AG10803 (cell line): ENCODE measurements around the gene PDIA2.
"Not testable (repeated sequence)": the region's sequence is repeated elsewhere in the genome, so short reads cannot be mapped to it uniquely, and the experiment has no call there.

Experiments used
- DNase-seq: peaks from one replicate; pipeline ENCODE4 v3.0.0; 2010; ENCODE audit warnings: low read depth
- H3K4me3 ChIP-seq: 2 replicates; pipeline ENCODE4 v1.5.1; 2011; ENCODE audit warnings: mild to moderate bottlenecking, low read length, control low read depth
- CTCF ChIP-seq: conservative IDR thresholded peaks from 2 replicates; pipeline ENCODE4 v1.5.1; 2011; ENCODE audit warnings: mild to moderate bottlenecking, low read length, control low read depth, inconsistent platforms

The PDIA2 gene

GRCh38 chr16:264440-264951 lies 18.5 kb upstream of the PDIA2 start:
- no peak for TF ChIP-seq CTCF
- DNase-seq, result no peak
- no peak overlapping the region for H3K4me3 ChIP-seq

- no peak overlapping the region for H3K4me3 ChIP-seq
- no peak for DNase-seq
- TF ChIP-seq CTCF, result no peak
Measured at GRCh38 chr16:265002-265529, 17.9 kb upstream of the PDIA2 start.

GRCh38 chr16:265711-266110 lies 17.3 kb upstream of the PDIA2 start:
- H3K4me3 ChIP-seq, result no peak overlapping the region
- no peak for DNase-seq
- no peak for TF ChIP-seq CTCF

GRCh38 chr16:266258-267164 lies 16.5 kb upstream of the PDIA2 start:
- no peak overlapping the region for H3K4me3 ChIP-seq
- no peak for TF ChIP-seq CTCF
- no peak for DNase-seq

GRCh38 chr16:267562-267961 lies 15.4 kb upstream of the PDIA2 start:
- H3K4me3 ChIP-seq, DNase-seq: not testable (repeated sequence)

GRCh38 chr16:268141-269053 lies 14.6 kb upstream of the PDIA2 start:
- no peak overlapping the region for H3K4me3 ChIP-seq
- no peak for DNase-seq
- no peak for TF ChIP-seq CTCF
